ENCODE results near the gene BRIX1.
"Not testable (repeated sequence)": the region's sequence is repeated elsewhere in the genome, so short reads cannot be mapped to it uniquely, and the experiment has no call there.

BRIX1 gene

GRCh38 chr5:34905564-34905963 is 9.9 kb upstream of the BRIX1 start:
- Histone ChIP-seq H3K27ac (no peak overlapping the region), H3K4me3 (no peak overlapping the region), H3K4me1 (no peaks in the 10 kb centered on the region), H3K36me3 (peaks cover 63% of the 10 kb centered on the region), H4K20me1 (no peaks in the 10 kb centered on the region; the same call in 1 of the 2 replicates), H3K9ac (no peak overlapping the region), H3K27me3 (no peaks in the 10 kb centered on the region), H3K9me3 (no peaks in the 10 kb centered on the region), H3K4me2 (no peak overlapping the region)
- no peak for TF ChIP-seq Cebpa-rat (IDR thresholded peaks at IDR 0.05)

GRCh38 chr5:34913072-34913471 is 2.4 kb upstream of the BRIX1 start:
- peaks cover 58% of the 10 kb centered on the region for H3K36me3 ChIP-seq
- no peak overlapping the region; the same call in 1 of the 2 replicates for H3K9ac ChIP-seq
- H3K4me3 ChIP-seq: no peak overlapping the region
- H3K4me2 ChIP-seq: peak overlapping the region; percentile 78
- peaks cover 39% of the 10 kb centered on the region for H3K4me1 ChIP-seq
- no peak overlapping the region for H3K27ac ChIP-seq
- TF ChIP-seq Cebpa-rat (IDR thresholded peaks at IDR 0.05): no peak
- H3K27me3 ChIP-seq: no peaks in the 10 kb centered on the region
- H4K20me1 ChIP-seq: peaks cover 23% of the 10 kb centered on the region; the same call in 1 of the 2 replicates
- no peaks in the 10 kb centered on the region for H3K9me3 ChIP-seq

- Histone ChIP-seq H3K9me3 (no peaks in the 10 kb centered on the region), H3K4me2 (peak overlapping the region; percentile 78), H3K4me1 (peaks cover 40% of the 10 kb centered on the region), H3K36me3 (peaks cover 55% of the 10 kb centered on the region), H3K27ac (peak overlapping the region; percentile 96), H4K20me1 (peaks cover 35% of the 10 kb centered on the region; the same call in 1 of the 2 replicates), H3K27me3 (no peaks in the 10 kb centered on the region), H3K9ac (peak overlapping the region; percentile 98), H3K4me3 (peak overlapping the region; percentile 100)
- TF ChIP-seq Cebpa-rat (IDR thresholded peaks at IDR 0.05): peak; percentile 21; the same call in 1 of the 2 replicates
Measured at GRCh38 chr5:34914671-34915138, 806 bp upstream of the BRIX1 start.

GRCh38 chr5:34915856-34916192 is 313 bp downstream of the BRIX1 start:
- H3K9me3 ChIP-seq: no peaks in the 10 kb centered on the region
- no peaks in the 10 kb centered on the region for H3K27me3 ChIP-seq
- peak overlapping the region; percentile 95 for H3K4me2 ChIP-seq
- H3K4me1 ChIP-seq: peaks cover 40% of the 10 kb centered on the region
- H4K20me1 ChIP-seq: peaks cover 43% of the 10 kb centered on the region
- peaks cover 54% of the 10 kb centered on the region for H3K36me3 ChIP-seq
- H3K9ac ChIP-seq: peak overlapping the region; percentile 98
- H3K4me3 ChIP-seq: peak overlapping the region; percentile 100
- H3K27ac ChIP-seq: peak overlapping the region; percentile 96
- TF ChIP-seq Cebpa-rat (IDR thresholded peaks at IDR 0.05): no peak

GRCh38 chr5:34916518-34916917 is 1.0 kb downstream of the BRIX1 start:
- no peaks in the 10 kb centered on the region for H3K9me3 ChIP-seq
- H3K9ac ChIP-seq: peak overlapping the region; percentile 98
- H3K4me3 ChIP-seq: peak overlapping the region; percentile 100
- H3K4me2 ChIP-seq: peak overlapping the region; percentile 95
- H3K4me1 ChIP-seq: peaks cover 40% of the 10 kb centered on the region
- H3K27me3 ChIP-seq: no peaks in the 10 kb centered on the region
- H4K20me1 ChIP-seq: peaks cover 45% of the 10 kb centered on the region
- peak overlapping the region; percentile 96; the same call in 1 of the 2 replicates for H3K27ac ChIP-seq
- H3K36me3 ChIP-seq: peaks cover 54% of the 10 kb centered on the region
- no peak for TF ChIP-seq Cebpa-rat (IDR thresholded peaks at IDR 0.05)

GRCh38 chr5:34918025-34918424 is 2.5 kb downstream of the BRIX1 start:
- no peaks in the 10 kb centered on the region for H3K9me3 ChIP-seq
- peaks cover 54% of the 10 kb centered on the region for H3K36me3 ChIP-seq
- H3K4me2 ChIP-seq: peak overlapping the region; percentile 95
- H4K20me1 ChIP-seq: peaks cover 45% of the 10 kb centered on the region
- no peak overlapping the region for H3K4me3 ChIP-seq
- TF ChIP-seq Cebpa-rat (IDR thresholded peaks at IDR 0.05): no peak
- H3K27ac ChIP-seq: no peak overlapping the region
- H3K4me1 ChIP-seq: peaks cover 37% of the 10 kb centered on the region
- no peaks in the 10 kb centered on the region for H3K27me3 ChIP-seq
- no peak overlapping the region for H3K9ac ChIP-seq

GRCh38 chr5:34919077-34919476 is 3.6 kb downstream of the BRIX1 start:
- no peaks in the 10 kb centered on the region for H3K9me3 ChIP-seq
- no peaks in the 10 kb centered on the region for H3K27me3 ChIP-seq
- H3K4me3 ChIP-seq: no peak overlapping the region
- H3K36me3 ChIP-seq: peaks cover 64% of the 10 kb centered on the region
- H3K4me2 ChIP-seq: no peak overlapping the region
- H3K9ac ChIP-seq: no peak overlapping the region
- peaks cover 39% of the 10 kb centered on the region for H4K20me1 ChIP-seq
- TF ChIP-seq Cebpa-rat (IDR thresholded peaks at IDR 0.05): no peak; the same call in 1 of the 2 replicates
- H3K27ac ChIP-seq: no peak overlapping the region
- H3K4me1 ChIP-seq: peaks cover 26% of the 10 kb centered on the region

GRCh38 chr5:34923256-34923655 is 7.7 kb downstream of the BRIX1 start:
- H3K4me3 ChIP-seq, H3K4me2 ChIP-seq, H3K27me3 ChIP-seq, H3K9ac ChIP-seq, H3K9me3 ChIP-seq, H3K27ac ChIP-seq, H3K4me1 ChIP-seq: not testable (repeated sequence)
- Histone ChIP-seq H4K20me1 (peaks cover 21% of the 10 kb centered on the region), H3K36me3 (peaks cover 84% of the 10 kb centered on the region)

GRCh38 chr5:34923694-34924461 is 8.4 kb downstream of the BRIX1 start:
- H3K4me1 ChIP-seq: peaks cover 9% of the 10 kb centered on the region
- no peaks in the 10 kb centered on the region for H3K27me3 ChIP-seq
- H3K4me2 ChIP-seq: no peak overlapping the region
- no peak overlapping the region for H3K9ac ChIP-seq
- peaks cover 78% of the 10 kb centered on the region for H3K36me3 ChIP-seq
- H3K9me3 ChIP-seq: no peaks in the 10 kb centered on the region
- no peak for TF ChIP-seq Cebpa-rat (IDR thresholded peaks at IDR 0.05)
- no peak overlapping the region for H3K4me3 ChIP-seq
- H4K20me1 ChIP-seq: peaks cover 15% of the 10 kb centered on the region
- H3K27ac ChIP-seq: no peak overlapping the region

- no peak overlapping the region for H3K4me2 ChIP-seq
- no peak overlapping the region for H3K27ac ChIP-seq
Measured at GRCh38 chr5:34924462-34924765, 8.9 kb downstream of the BRIX1 start.

More at GRCh38 chr5:34924462-34924765, 8.9 kb downstream of the BRIX1 start:
- no peaks in the 10 kb centered on the region for H3K9me3 ChIP-seq
- H3K4me1 ChIP-seq: peaks cover 10% of the 10 kb centered on the region
- peaks cover 10% of the 10 kb centered on the region for H4K20me1 ChIP-seq
- no peaks in the 10 kb centered on the region for H3K27me3 ChIP-seq
- TF ChIP-seq Cebpa-rat (IDR thresholded peaks at IDR 0.05): no peak
- no peak overlapping the region for H3K9ac ChIP-seq
- peaks cover 73% of the 10 kb centered on the region for H3K36me3 ChIP-seq
- no peak overlapping the region for H3K4me3 ChIP-seq
